22Rv1 (cell line): ENCODE data around the gene CAB39L.

Source experiments
- H3K27ac ChIP-seq: fragments of 450-650 bp; 2 replicates; pipeline ENCODE4 v1.5.1; 2017
- CTCF ChIP-seq: fragments of 450-650 bp; IDR thresholded peaks from 2 replicates; pipeline ENCODE4 v1.5.1; 2017; ENCODE audit warnings: mild to moderate bottlenecking
- ZFX ChIP-seq: fragments of 450-650 bp; IDR thresholded peaks from 2 replicates; pipeline ENCODE4 v1.6.1; 2017; ENCODE audit warnings: antibody characterized with exemption, borderline replicate concordance

The CAB39L gene

DNA sequence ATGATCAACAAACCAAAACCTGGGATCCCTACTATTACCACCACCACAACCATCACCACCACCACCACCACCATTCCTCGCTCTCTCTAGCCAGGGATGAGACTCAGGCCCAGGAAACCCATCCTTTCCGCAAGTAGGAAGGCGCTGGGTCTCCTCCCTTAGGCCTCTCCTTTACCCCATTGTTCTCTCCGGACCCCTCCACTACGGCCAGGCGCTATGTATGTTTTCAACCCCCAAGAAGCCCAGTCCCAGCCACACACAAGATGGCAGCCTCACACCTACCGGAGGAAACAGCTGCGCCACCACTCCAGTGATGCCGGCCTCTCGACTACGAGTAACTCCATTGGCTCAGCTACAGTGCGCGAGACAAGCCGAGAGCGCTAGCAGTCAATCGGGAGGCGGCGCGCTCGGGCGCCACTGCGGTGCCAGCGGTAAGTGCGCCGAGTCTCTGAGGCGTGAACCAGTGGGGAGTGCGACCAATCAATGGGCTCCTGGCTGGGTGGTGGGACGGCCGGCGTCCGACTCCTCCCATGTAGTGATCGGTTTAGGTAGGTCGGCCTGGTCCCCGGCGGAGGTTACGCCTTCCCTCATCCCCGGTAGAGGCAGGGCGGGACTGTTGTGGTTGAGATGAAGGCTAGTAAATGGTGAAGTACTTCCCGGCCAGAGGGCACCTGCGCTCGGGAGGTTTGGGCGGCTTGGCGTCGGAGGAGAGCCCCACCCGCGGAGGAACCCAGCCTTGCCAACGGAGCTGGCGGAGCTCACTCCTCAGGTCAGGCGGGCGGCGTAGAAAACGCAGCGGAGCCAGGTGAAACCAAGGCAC is at the start of gene CAB39L, which contains the start of gene SETDB2:
Gene CAB39L (minus strand): TSS at position 361 of the 820 bp plus-strand sequence. CDS start 61,154 bp downstream, outside the sequence.
Gene SETDB2 (plus strand): TSS at position 571 of the 820 bp plus-strand sequence. CDS start 7,620 bp downstream, outside the sequence.
- H3K27ac ChIP-seq, result peak within 1 kb of the TSS; percentile 97

GRCh38 chr13:49488563-49488962 is 44.7 kb upstream of the CAB39L start:
- no peak overlapping the region for H3K27ac ChIP-seq
- TF ChIP-seq ZFX (no peak), CTCF (no peak)

More for the DNA sequence above, at the start of gene CAB39L, which contains the start of gene SETDB2:
- TF ChIP-seq CTCF, result peak; percentile 69
- no peak for TF ChIP-seq ZFX

GRCh38 chr13:49481788-49482187 is 37.9 kb upstream of the CAB39L start:
- TF ChIP-seq CTCF (no peak), ZFX (no peak)
- H3K27ac ChIP-seq, result no peak overlapping the region

DNA sequence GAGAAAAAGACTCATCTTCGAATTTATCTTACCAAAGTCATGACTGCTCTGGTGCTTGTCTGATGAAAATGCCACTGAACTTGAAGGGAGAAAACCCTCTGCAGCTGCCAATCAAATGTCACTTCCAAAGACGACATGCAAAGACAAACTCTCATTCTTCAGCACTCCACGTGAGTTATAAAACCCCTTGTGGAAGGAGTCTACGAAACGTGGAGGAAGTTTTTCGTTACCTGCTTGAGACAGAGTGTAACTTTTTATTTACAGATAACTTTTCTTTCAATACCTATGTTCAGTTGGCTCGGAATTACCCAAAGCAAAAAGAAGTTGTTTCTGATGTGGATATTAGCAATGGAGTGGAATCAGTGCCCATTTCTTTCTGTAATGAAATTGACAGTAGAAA is 32.7 kb upstream of the CAB39L start:
- no peak overlapping the region for H3K27ac ChIP-seq
- no peak for TF ChIP-seq CTCF
- no peak for TF ChIP-seq ZFX

DNA sequence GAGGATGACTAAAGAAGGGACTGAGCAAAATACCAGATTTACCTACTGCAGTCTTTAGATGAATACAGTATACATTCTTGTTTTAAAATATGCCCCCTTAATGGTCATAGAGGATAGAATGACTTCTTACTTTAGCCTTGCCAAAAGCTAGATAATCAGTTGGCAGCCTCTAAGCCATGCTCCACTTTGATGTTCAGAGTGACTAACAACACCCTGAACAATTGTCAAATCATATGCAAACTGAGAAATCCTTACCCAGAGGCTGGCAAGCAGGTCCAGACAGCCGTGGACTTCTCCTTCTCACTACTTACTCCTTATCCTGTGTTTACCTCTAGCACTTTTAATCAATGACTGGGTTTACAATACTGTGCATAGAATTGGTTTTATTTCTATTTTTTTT is 28.3 kb upstream of the CAB39L start:
- no peak overlapping the region for H3K27ac ChIP-seq
- no peak for TF ChIP-seq ZFX

GRCh38 chr13:49466292-49466838 is 22.5 kb upstream of the CAB39L start:
- H3K27ac ChIP-seq, result no peak overlapping the region
- TF ChIP-seq CTCF (no peak), ZFX (no peak)

DNA sequence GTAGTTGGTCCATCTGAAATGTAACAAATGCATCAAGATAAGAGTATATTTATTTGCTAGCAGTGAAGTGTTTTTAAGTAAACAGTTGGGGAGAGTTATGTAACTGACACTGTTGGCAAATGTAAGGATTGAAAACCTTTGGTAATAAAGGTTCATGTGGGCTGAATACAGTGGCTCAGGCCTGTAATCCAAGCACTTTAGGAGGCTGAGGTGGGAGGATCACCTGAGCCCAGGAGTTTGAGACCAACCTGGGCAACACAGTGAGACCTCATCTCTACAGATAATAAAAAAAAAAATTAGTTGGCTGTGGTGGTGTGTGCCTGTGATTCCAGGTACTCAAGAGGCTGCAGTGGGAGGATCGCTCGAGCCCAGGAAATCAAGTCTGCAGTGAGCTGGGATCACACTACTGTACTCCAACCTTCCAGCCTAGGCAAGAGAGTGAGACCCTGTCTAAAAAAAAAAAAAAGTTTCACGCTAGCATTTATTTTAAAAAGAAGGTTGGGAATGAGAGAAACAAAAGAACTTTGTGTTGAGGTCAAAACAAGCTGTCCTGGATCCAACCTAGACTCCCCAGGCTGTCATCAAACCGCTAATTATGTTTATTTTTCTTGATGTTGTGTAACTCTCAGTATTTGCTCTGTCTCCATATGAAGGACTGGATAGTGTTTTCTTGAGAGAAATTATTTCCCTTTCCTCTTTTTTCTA is 20.9 kb upstream of the CAB39L start:
- TF ChIP-seq ZFX, result no peak
- no peak for TF ChIP-seq CTCF
- H3K27ac ChIP-seq, result no peak overlapping the region
